ENCODE measurements around the gene MEGF11. TPM values are rescaled to one million over a fixed set of nuclear protein-coding genes. Genes with fewer than 3 reads are reported as not detected.

The MEGF11 gene
- total RNA-seq, 6 experiments from 2014 or later = not detected

DNA sequence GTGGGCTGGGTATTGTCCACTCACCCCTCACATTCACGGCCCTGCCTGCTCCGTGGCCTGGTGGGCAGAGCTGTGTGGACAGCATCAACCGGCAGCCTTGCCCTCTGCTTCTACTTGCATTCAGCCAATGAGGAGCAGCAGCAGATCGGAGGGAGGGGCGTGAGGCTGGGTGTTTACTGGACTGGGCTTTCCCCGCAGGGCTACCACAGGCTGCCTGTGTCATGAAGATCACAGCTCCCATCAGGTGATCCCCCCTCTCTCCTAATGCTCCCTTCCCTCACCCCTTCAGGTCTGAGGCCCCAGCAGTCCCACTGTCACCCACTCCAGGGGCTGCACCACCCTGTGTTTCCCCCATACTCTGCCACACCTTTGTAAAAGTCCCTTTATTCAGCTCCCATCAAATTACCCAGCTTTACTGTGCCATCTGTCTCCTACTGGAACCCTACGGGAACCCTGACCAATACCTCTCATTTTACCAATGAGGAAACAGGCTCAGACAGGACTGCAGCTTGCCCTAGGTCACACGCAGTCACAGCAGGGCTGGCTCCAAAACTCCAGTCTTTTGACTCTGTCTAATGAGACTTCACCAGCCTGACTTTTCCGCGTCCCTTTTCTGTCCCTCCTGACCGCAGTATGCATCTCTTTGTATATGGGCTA lies 81.1 kb downstream of the MEGF11 start:
- TF ChIP-seq, protein P1, sequence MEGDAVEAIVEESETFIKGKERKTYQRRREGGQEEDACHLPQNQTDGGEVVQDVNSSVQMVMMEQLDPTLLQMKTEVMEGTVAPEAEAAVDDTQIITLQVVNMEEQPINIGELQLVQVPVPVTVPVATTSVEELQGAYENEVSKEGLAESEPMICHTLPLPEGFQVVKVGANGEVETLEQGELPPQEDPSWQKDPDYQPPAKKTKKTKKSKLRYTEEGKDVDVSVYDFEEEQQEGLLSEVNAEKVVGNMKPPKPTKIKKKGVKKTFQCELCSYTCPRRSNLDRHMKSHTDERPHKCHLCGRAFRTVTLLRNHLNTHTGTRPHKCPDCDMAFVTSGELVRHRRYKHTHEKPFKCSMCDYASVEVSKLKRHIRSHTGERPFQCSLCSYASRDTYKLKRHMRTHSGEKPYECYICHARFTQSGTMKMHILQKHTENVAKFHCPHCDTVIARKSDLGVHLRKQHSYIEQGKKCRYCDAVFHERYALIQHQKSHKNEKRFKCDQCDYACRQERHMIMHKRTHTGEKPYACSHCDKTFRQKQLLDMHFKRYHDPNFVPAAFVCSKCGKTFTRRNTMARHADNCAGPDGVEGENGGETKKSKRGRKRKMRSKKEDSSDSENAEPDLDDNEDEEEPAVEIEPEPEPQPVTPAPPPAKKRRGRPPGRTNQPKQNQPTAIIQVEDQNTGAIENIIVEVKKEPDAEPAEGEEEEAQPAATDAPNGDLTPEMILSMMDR (IDR thresholded peaks at IDR 0.05) = no peak
- H3K9me3 Mint-ChIP-seq = no peaks in the 10 kb centered on the region
- peaks cover 45% of the 10 kb centered on the region for H3K27me3 Mint-ChIP-seq (ENCODE audit: insufficient read depth)

DNA sequence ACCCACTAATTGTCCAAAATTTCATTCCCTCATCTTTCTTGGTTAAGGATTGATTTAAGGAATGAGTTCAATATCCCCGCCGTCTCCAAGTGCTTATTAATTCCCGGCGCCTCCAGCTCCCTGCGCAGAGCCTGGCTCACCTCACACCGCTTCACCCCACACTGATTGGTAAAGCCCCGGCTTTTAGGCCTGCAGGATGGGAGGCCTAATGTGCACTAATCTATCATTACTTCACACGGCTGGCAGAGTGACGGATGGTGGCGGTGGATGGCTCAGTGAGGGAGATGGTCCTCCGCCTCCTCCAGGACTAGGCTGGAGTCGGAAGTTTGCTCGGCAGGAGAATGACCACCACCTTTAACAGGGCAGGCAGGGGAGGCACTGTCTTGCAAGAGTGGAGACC lies 81.7 kb downstream of the MEGF11 start:
- Mint-ChIP-seq H3K4me1 (ENCODE audit: low read depth) (no peaks in the 10 kb centered on the region), H3K9me3 (no peaks in the 10 kb centered on the region)

More for the DNA sequence above, 81.1 kb downstream of the MEGF11 start:
- no peak overlapping the region for H3K4me3 Mint-ChIP-seq
- no peak for DNase-seq
- no peaks in the 10 kb centered on the region for H3K4me1 Mint-ChIP-seq (ENCODE audit: low read depth)
- no peak overlapping the region for H3K27ac Mint-ChIP-seq
- no peaks in the 10 kb centered on the region for H3K36me3 Mint-ChIP-seq (ENCODE audit: low read depth)

DNA sequence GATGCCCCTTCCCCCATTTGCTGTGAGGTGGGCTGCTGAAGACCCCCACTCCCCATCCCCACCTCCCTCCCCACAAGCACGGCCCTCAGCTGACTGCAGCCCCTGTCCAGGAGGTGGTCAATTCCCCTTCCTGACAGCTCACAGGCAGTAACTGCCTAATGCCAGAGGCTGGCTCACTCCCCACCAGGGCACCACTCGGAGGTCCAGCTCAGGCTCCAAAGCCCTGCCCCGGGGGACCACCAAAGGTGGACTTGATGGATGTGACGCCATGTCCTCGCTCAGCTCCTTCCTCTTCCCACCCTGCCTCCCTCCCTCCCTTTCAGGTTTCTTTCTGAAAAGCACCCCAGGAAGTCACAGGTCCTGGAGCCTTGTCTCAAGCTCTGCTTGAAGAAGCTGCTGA lies 82.8 kb downstream of the MEGF11 start:
- H3K36me3 Mint-ChIP-seq (ENCODE audit: low read depth) = no peaks in the 10 kb centered on the region
- peaks cover 49% of the 10 kb centered on the region for H3K27me3 Mint-ChIP-seq (ENCODE audit: insufficient read depth)
- DNase-seq = no peak
- TF ChIP-seq, protein P1 (IDR thresholded peaks at IDR 0.05) = no peak
- H3K27ac Mint-ChIP-seq = no peak overlapping the region
- no peaks in the 10 kb centered on the region for H3K4me1 Mint-ChIP-seq (ENCODE audit: low read depth)
- H3K4me3 Mint-ChIP-seq = no peak overlapping the region
- no peaks in the 10 kb centered on the region for H3K9me3 Mint-ChIP-seq

More for the DNA sequence above, 81.7 kb downstream of the MEGF11 start:
- no peaks in the 10 kb centered on the region for H3K36me3 Mint-ChIP-seq (ENCODE audit: low read depth)
- TF ChIP-seq, protein P1 (IDR thresholded peaks at IDR 0.05) = no peak
- no peak overlapping the region for H3K27ac Mint-ChIP-seq
- H3K27me3 Mint-ChIP-seq (ENCODE audit: insufficient read depth) = peaks cover 43% of the 10 kb centered on the region
- DNase-seq = no peak
- H3K4me3 Mint-ChIP-seq = no peak overlapping the region

DNA sequence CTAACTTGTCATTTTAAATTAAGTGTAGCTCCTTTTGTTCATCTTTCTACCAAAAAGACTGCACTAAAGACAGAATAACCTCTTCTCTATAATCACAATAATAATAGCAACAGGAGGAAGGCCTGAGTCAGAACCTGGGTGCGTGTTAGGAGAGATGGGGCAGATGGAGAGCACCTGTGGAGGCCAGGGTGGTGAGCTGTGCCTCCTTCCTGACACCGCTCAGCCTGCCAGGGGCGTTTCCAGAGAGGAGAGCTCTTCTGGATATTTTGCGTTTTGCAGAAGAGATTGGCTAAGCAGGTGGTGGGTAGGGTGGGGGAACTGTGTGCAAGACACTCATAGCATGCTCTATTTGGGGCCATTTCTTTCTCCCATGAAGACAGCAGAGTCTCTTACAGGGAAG lies 83.5 kb downstream of the MEGF11 start:
- Mint-ChIP-seq H3K36me3 (ENCODE audit: low read depth) (no peaks in the 10 kb centered on the region), H3K4me3 (no peak overlapping the region), H3K27me3 (ENCODE audit: insufficient read depth) (peaks cover 51% of the 10 kb centered on the region), H3K4me1 (ENCODE audit: low read depth) (no peaks in the 10 kb centered on the region), H3K27ac (no peak overlapping the region), H3K9me3 (no peaks in the 10 kb centered on the region)
- no peak for DNase-seq
- TF ChIP-seq, protein P1 (IDR thresholded peaks at IDR 0.05) = no peak

DNA sequence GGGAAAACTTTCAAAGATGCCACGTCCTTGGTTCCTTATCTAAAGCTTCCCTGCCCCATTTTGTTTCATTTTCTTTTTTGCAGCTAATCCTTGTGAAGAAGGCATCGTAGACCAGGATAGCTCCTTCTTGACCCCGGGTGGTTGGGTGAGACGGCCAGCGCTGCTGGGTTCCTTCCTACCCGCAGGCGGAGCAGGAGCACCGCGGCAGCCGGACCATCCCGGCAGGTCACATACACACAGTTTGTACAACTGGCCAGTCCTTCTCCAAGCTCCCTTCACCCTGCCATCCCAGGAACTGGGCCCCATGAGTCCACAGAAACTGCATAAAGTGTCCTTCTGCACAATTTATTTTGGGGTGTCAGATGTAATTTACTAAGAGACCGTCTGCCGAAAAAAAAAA lies 83.9 kb downstream of the MEGF11 start:
- Mint-ChIP-seq H3K4me1 (ENCODE audit: low read depth) (no peaks in the 10 kb centered on the region), H3K27ac (no peak overlapping the region), H3K27me3 (ENCODE audit: insufficient read depth) (peaks cover 55% of the 10 kb centered on the region), H3K36me3 (ENCODE audit: low read depth) (no peaks in the 10 kb centered on the region), H3K4me3 (no peak overlapping the region), H3K9me3 (no peaks in the 10 kb centered on the region)
- TF ChIP-seq, protein P1 (IDR thresholded peaks at IDR 0.05) = no peak
- no peak for DNase-seq

Data from HFFc6 (cell line).